Neural progenitor cell (in vitro differentiated cells): ENCODE results near the gene MSLN. TPM values are rescaled to one million over a fixed set of nuclear protein-coding genes. Genes with fewer than 3 reads are reported as not detected.

Experiments used
- DNase-seq: peaks from one replicate; pipeline ENCODE4 v3.0.0-alpha.2; 2016; ENCODE audit warnings: low spot score
- H2AFZ ChIP-seq: fragments of 200-600 bp; sonication (generic); replicated peaks from 2 replicates; pipeline ENCODE4 v1.6.1; 2016; ENCODE audit warnings: antibody characterized with exemption
- H3F3A ChIP-seq: fragments of 200-600 bp; sonication (generic); 2 replicates; pipeline ENCODE4 v1.6.1; 2016; ENCODE audit warnings: antibody characterized with exemption, low read depth
- H3K27ac ChIP-seq: fragments of 200-600 bp; sonication (generic); 2 replicates; pipeline ENCODE4 v1.5.1; 2016; ENCODE audit warnings: mild to moderate bottlenecking
- H3K27me3 ChIP-seq: fragments of 200-600 bp; sonication (generic); 2 replicates; pipeline ENCODE4 v1.6.1; 2016; ENCODE audit warnings: mild to moderate bottlenecking, moderate library complexity
- H3K36me3 ChIP-seq: fragments of 200-600 bp; sonication (generic); 2 replicates; pipeline ENCODE4 v1.5.1; 2016
- H3K4me1 ChIP-seq: fragments of 200-600 bp; sonication (generic); 2 replicates; pipeline ENCODE4 v1.6.1; 2016; ENCODE audit warnings: mixed run types
- H3K4me2 ChIP-seq: fragments of 200-600 bp; sonication (generic); 2 replicates; pipeline ENCODE4 v1.6.1; 2016
- H3K4me3 ChIP-seq: fragments of 200-600 bp; sonication (generic); 2 replicates; pipeline ENCODE4 v1.5.1; 2016
- H3K79me2 ChIP-seq: fragments of 200-600 bp; sonication (generic); 2 replicates; pipeline ENCODE4 v1.6.1; 2016; ENCODE audit warnings: low read depth
- H3K9ac ChIP-seq: fragments of 200-600 bp; sonication (generic); 2 replicates; pipeline ENCODE4 v1.6.1; 2016
- H3K9me3 ChIP-seq: fragments of 200-600 bp; sonication (generic); 2 replicates; pipeline ENCODE4 v1.5.1; 2016; ENCODE audit warnings: low read depth
- H4K20me1 ChIP-seq: fragments of 200-600 bp; sonication (generic); 2 replicates; pipeline ENCODE4 v1.6.1; 2016; ENCODE audit warnings: low read depth
- H3K27ac Mint-ChIP-seq: 3 replicates; pipeline ENCODE4 v1.8.0; 2021; ENCODE audit warnings: mixed read lengths
- H3K27me3 Mint-ChIP-seq: 2 replicates; pipeline ENCODE4 v1.8.0; 2022; ENCODE audit warnings: low read depth, mild to moderate bottlenecking, inconsistent platforms, moderate library complexity, mixed read lengths; ENCODE audit not compliant: insufficient read depth
- H3K36me3 Mint-ChIP-seq: 3 replicates; pipeline ENCODE4 v1.8.0; 2021; ENCODE audit warnings: mixed read lengths
- H3K4me1 Mint-ChIP-seq: 3 replicates; pipeline ENCODE4 v1.8.0; 2021; ENCODE audit warnings: mixed read lengths
- H3K4me3 Mint-ChIP-seq: 3 replicates; pipeline ENCODE4 v1.8.0; 2021; ENCODE audit warnings: mild to moderate bottlenecking, moderate library complexity, mixed read lengths
- H3K9me3 Mint-ChIP-seq: 3 replicates; pipeline ENCODE4 v1.8.0; 2020; ENCODE audit warnings: mixed read lengths
- CTCF ChIP-seq: fragments of 200-600 bp; sonication (generic); IDR thresholded peaks from 2 replicates; pipeline ENCODE4 v1.5.1; 2017; ENCODE audit warnings: antibody characterized with exemption, mild to moderate bottlenecking
- EZH2 ChIP-seq: fragments of 200-600 bp; sonication (generic); IDR thresholded peaks from 2 replicates; pipeline ENCODE4 v1.6.1; 2017; ENCODE audit warnings: antibody characterized with exemption, mild to moderate bottlenecking, moderate library complexity
- EZH2phosphoT487 ChIP-seq: fragments of 200-600 bp; sonication (generic); IDR thresholded peaks from 2 replicates; pipeline ENCODE4 v1.6.1; 2017; ENCODE audit warnings: antibody characterized with exemption
- total RNA-seq: library from RNA; depleted of rRNA; stranded (reverse); fragments of >200 nt; gene quantifications from 2 replicates; pipeline ENCODE4 v1.2.3, GENCODE V29; 2015; ENCODE audit warnings: low replicate concordance

MSLN gene
- total RNA-seq, 1 donor from 2014 or later, result 0.82 TPM

- Histone ChIP-seq H3K9me3 (no peaks in the 10 kb centered on the region), H3F3A (peaks cover 6% of the 10 kb centered on the region), H3K36me3 (no peaks in the 10 kb centered on the region), H3K27me3 (no peaks in the 10 kb centered on the region), H4K20me1 (no peaks in the 10 kb centered on the region), H2AFZ (no peak overlapping the region), H3K9ac (no peak overlapping the region), H3K27ac (no peak overlapping the region), H3K4me3 (no peak overlapping the region), H3K4me2 (no peak overlapping the region), H3K4me1 (peaks cover 8% of the 10 kb centered on the region), H3K79me2 (no peaks in the 10 kb centered on the region)
- H3K9me3 Mint-ChIP-seq, result no peaks in the 10 kb centered on the region
- no peaks in the 10 kb centered on the region for H3K36me3 Mint-ChIP-seq
- H3K27me3 Mint-ChIP-seq, result peaks cover 3% of the 10 kb centered on the region
- no peak for DNase-seq
- no peak for TF ChIP-seq EZH2
- no peak for TF ChIP-seq CTCF
- TF ChIP-seq EZH2phosphoT487, result no peak
- peaks cover 9% of the 10 kb centered on the region for H3K4me1 Mint-ChIP-seq
- H3K27ac Mint-ChIP-seq, result peak overlapping the region; percentile 72
- no peak overlapping the region for H3K4me3 Mint-ChIP-seq
These were observed 3.7 kb downstream of the MSLN start for GRCh38 chr16:764184-764750.

GRCh38 chr16:764848-765487, 4.4 kb downstream of the MSLN start:
- Histone ChIP-seq H3K79me2 (no peaks in the 10 kb centered on the region), H3F3A (no peaks in the 10 kb centered on the region), H3K36me3 (no peaks in the 10 kb centered on the region), H3K27me3 (no peaks in the 10 kb centered on the region), H3K9me3 (no peaks in the 10 kb centered on the region), H3K4me2 (no peak overlapping the region), H3K27ac (no peak overlapping the region), H2AFZ (no peak overlapping the region), H3K9ac (no peak overlapping the region), H3K4me1 (peaks cover 6% of the 10 kb centered on the region), H4K20me1 (no peaks in the 10 kb centered on the region), H3K4me3 (no peak overlapping the region)
- H3K27ac Mint-ChIP-seq, result no peak overlapping the region
- no peak overlapping the region for H3K4me3 Mint-ChIP-seq
- peaks cover 5% of the 10 kb centered on the region for H3K4me1 Mint-ChIP-seq
- H3K9me3 Mint-ChIP-seq, result no peaks in the 10 kb centered on the region
- DNase-seq, result no peak
- TF ChIP-seq EZH2 (no peak), CTCF (no peak), EZH2phosphoT487 (no peak)
- H3K36me3 Mint-ChIP-seq, result no peaks in the 10 kb centered on the region
- peaks cover 2% of the 10 kb centered on the region for H3K27me3 Mint-ChIP-seq

GRCh38 chr16:765488-765865, 4.9 kb downstream of the MSLN start:
- Mint-ChIP-seq H3K4me1 (peaks cover 4% of the 10 kb centered on the region), H3K4me3 (no peak overlapping the region), H3K36me3 (no peaks in the 10 kb centered on the region), H3K27me3 (peaks cover 2% of the 10 kb centered on the region), H3K9me3 (no peaks in the 10 kb centered on the region), H3K27ac (no peak overlapping the region)
- Histone ChIP-seq H3K4me2 (no peak overlapping the region), H3K27ac (no peak overlapping the region), H3F3A (no peaks in the 10 kb centered on the region), H3K27me3 (no peaks in the 10 kb centered on the region), H4K20me1 (no peaks in the 10 kb centered on the region), H3K36me3 (no peaks in the 10 kb centered on the region), H2AFZ (no peak overlapping the region), H3K9me3 (no peaks in the 10 kb centered on the region), H3K79me2 (no peaks in the 10 kb centered on the region), H3K9ac (no peak overlapping the region), H3K4me3 (no peak overlapping the region), H3K4me1 (peaks cover 6% of the 10 kb centered on the region)
- no peak for DNase-seq
- TF ChIP-seq CTCF (no peak), EZH2phosphoT487 (no peak), EZH2 (no peak)
